Right atrium auricular region (tissue), 2 donors: ENCODE results near the gene CDS2. TPM values are rescaled to one million over a fixed set of nuclear protein-coding genes. Genes with fewer than 3 reads are reported as not detected.

Source experiments
- DNase-seq: peaks from one replicate; pipeline ENCODE4 v3.0.0-alpha.2; 2019; ENCODE audit warnings: low spot score
- H3K27ac ChIP-seq, 2 donors: fragments of 200-600 bp; sonication (generic); 1 replicate in 1 of 2; 2 replicates in 1 of 2; pipeline ENCODE4 v1.5.1; 2016 to 2019
- H3K27me3 ChIP-seq, 2 donors: fragments of 200-600 bp; sonication (generic); one replicate each; pipeline versions ENCODE4 v1.5.1 to v1.6.0; 2017 to 2019
- H3K36me3 ChIP-seq: fragments of 200-600 bp; sonication (generic); one replicate; pipeline ENCODE4 v1.5.1; 2016
- H3K4me1 ChIP-seq, 2 donors: fragments of 200-600 bp; sonication (generic); one replicate each; pipeline versions ENCODE4 v1.5.1 to v1.6.0; 2017 to 2019
- H3K4me3 ChIP-seq, 2 donors: fragments of 200-600 bp; sonication (generic); 1 replicate in 1 of 2; 2 replicates in 1 of 2; pipeline ENCODE4 v1.5.1; 2017 to 2019; ENCODE audit warnings: mild to moderate bottlenecking in 1 of 2, moderate library complexity in 1 of 2
- H3K9me3 ChIP-seq, 2 donors: fragments of 200-600 bp; sonication (generic); one replicate each; pipeline ENCODE4 v1.5.1; 2019
- CTCF ChIP-seq, 2 donors: fragments of 200-600 bp; sonication (generic); IDR thresholded peaks; one replicate each; pipeline ENCODE4 v1.5.1; 2019; ENCODE audit warnings: antibody characterized with exemption in 2 of 2
- total RNA-seq, 2 donors: library from RNA; depleted of rRNA; stranded (reverse); fragments of >200 nt; gene quantifications; one replicate each; pipeline ENCODE4 v1.1.0, GENCODE V29; 2016

CDS2 gene
- total RNA-seq, 2 donors from 2014 or later, result 45.5 to 60.8 TPM

GRCh38 chr20:5161536-5162164 lies 34.8 kb downstream of the CDS2 start:
- DNase-seq, result no peak
- no peaks in the 10 kb centered on the region for H3K9me3 ChIP-seq
- H3K36me3 ChIP-seq, result no peaks in the 10 kb centered on the region
- no peak for TF ChIP-seq CTCF (IDR thresholded peaks at IDR 0.05)
- H3K27me3 ChIP-seq, result no peaks in the 10 kb centered on the region
- H3K4me3 ChIP-seq, result no peak overlapping the region
- peak overlapping the region in 1 of 2 donors; percentile 10 for H3K27ac ChIP-seq
- peaks cover 0 to 59% of the 10 kb centered on the region in 2 donors for H3K4me1 ChIP-seq

- Histone ChIP-seq H3K4me3 (no peak overlapping the region), H3K27ac (no peak overlapping the region), H3K36me3 (no peaks in the 10 kb centered on the region), H3K4me1 (peaks cover 0 to 78% of the 10 kb centered on the region in 2 donors), H3K27me3 (no peaks in the 10 kb centered on the region), H3K9me3 (no peaks in the 10 kb centered on the region)
- TF ChIP-seq CTCF (IDR thresholded peaks at IDR 0.05), result no peak
- no peak for DNase-seq
These were observed 38.1 kb downstream of the CDS2 start for GRCh38 chr20:5164645-5165625.

- no peaks in the 10 kb centered on the region for H3K9me3 ChIP-seq
- no peak for TF ChIP-seq CTCF (IDR thresholded peaks at IDR 0.05)
- no peaks in the 10 kb centered on the region for H3K27me3 ChIP-seq
- peak overlapping the region; percentile 59 to 70 for H3K27ac ChIP-seq
- no peak overlapping the region for H3K4me3 ChIP-seq
- H3K36me3 ChIP-seq, result no peaks in the 10 kb centered on the region
- no peak for DNase-seq
- H3K4me1 ChIP-seq, result peaks cover 0 to 97% of the 10 kb centered on the region in 2 donors
These were observed 42.0 kb downstream of the CDS2 start for GRCh38 chr20:5168651-5169396.

- no peak for DNase-seq
- H3K4me3 ChIP-seq, result no peak overlapping the region
- peaks cover 0 to 93% of the 10 kb centered on the region in 2 donors for H3K4me1 ChIP-seq
- peak overlapping the region; percentile 59 to 70 for H3K27ac ChIP-seq
- H3K9me3 ChIP-seq, result no peaks in the 10 kb centered on the region
- no peak for TF ChIP-seq CTCF (IDR thresholded peaks at IDR 0.05)
- no peaks in the 10 kb centered on the region for H3K27me3 ChIP-seq
- H3K36me3 ChIP-seq, result peaks cover 8% of the 10 kb centered on the region
These were observed 43.5 kb downstream of the CDS2 start for GRCh38 chr20:5170341-5170740.

GRCh38 chr20:5171064-5171789 lies 44.4 kb downstream of the CDS2 start:
- Histone ChIP-seq H3K9me3 (no peaks in the 10 kb centered on the region), H3K4me3 (peak overlapping the region in 1 of 2 donors; percentile 3), H3K36me3 (peaks cover 9% of the 10 kb centered on the region), H3K4me1 (peaks cover 0 to 95% of the 10 kb centered on the region in 2 donors), H3K27me3 (no peaks in the 10 kb centered on the region), H3K27ac (peak overlapping the region; percentile 59 to 70)
- no peak for TF ChIP-seq CTCF (IDR thresholded peaks at IDR 0.05)
- no peak for DNase-seq
